GM21825 (cell line): ENCODE results near the gene WDR31.
"Not testable (repeated sequence)": the region's sequence is repeated elsewhere in the genome, so short reads cannot be mapped to it uniquely, and the experiment has no call there.

Source experiments
- ATAC-seq: cut with Tn5 transposase; IDR thresholded peaks from one replicate; pipeline ENCODE4 v1.9.1; 2021; ENCODE audit warnings: mild to moderate bottlenecking, moderate library complexity; ENCODE audit not compliant: unreplicated experiment

The WDR31 gene

DNA sequence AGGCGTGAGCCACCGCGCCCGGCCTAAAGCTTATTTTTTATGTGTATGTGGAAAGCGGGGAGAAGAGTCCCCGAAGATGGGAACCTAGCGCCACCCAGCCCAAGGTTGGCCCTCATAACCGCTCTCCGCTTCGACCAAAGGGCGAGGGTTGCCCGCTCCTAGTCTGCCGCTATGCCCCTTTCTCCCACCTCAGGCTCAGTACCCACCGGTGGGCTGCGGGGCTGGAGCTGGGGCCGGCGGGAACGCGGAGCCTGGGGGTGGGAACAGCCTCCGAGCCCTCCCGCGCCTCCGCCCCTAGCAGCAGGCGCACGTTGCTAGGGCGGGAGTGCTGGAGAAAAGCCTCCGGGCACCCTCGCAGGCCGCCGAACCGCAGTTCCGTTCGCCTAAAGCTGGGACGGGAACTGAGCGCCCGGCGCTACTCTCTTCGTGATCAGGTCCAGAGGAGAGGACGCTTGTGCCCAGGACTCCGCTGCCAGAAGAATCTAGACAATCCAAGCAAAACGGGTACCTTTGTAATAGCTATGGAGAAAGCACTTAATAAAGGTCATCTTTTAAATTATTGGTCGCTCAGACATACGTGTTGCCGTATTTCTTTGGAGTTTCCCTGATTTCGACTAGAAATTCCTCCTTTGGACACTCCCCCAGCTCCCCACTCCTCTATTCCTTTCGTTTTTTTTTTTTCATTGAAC, at the start of gene WDR31:
TSS of gene WDR31 (minus strand) at position 265 of the 689 bp plus-strand sequence. CDS start 8,253 bp downstream, outside the sequence.
- ATAC-seq: peak; percentile 99

DNA sequence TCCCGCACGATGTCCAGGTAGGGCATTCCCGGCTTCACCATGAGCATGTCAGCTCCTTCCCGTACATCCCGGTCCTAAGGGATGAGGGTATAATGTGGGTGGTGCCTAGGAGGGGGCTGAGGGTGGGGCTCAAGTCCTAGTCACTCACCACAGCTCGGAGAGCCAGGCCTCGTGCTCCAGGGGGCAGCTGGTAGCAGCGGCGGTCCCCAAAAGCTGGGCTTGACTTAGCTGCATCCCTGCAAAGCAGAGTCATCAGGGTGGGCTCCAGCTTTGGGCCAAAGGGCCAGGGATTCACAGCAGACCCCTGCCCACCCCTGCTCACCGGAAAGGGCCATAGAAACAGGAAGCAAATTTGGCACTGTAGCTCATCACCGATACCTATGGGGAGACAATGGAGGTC, 49.4 kb upstream of the WDR31 start:
- no peak for ATAC-seq

DNA sequence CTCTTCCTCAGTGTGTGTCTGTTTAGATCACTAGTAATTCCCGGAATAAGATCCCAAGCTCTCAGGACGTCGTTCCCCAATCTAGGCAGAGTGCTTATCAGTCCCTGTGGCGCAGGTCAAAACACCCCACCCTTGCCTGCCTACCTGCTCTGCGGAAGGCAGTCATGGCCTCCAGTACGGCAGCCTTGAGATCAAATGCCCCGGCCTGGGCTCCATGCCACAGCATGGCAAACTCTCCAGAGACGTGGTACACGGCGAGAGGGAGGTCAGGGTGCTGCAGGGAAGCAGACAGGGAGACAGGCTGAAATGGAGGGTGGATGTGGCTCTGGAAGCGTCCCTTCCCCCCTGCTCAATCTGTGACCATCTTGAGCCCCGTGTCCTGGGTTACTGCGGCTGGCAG, 48.8 kb upstream of the WDR31 start:
- ATAC-seq: no peak

DNA sequence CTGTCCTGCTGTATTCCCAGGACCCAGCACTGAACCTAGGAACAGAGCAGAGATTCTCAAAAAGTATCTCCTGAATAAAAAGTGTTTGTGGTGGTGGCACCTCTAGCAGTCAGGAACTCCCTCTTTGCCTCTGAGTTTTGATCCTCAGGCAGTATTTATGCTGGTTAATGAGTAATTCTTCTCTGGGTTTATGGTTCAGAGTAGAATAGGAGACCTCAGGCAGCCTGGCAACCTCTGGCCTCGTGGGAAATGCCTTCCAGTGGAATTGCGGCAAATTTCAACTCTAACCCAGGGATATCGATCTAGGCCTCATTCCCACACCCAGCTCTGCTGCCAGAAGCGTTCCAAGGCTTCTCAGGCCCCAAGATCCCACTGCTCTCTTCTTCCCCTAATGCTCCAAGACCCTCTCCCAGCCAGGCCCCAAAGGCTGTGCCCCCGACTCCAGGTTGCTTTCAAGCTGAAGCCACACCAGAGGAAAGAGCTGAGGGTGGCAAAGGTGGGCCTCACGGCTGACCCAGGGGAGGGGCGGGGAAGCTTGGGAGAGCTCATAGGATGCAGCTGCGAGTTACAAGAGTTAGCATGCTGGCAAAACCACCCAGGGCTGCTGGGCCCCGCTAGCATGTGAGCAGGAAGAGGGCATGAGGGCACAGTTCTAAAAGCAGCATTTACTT, 47.6 kb upstream of the WDR31 start:
- no peak for ATAC-seq

DNA sequence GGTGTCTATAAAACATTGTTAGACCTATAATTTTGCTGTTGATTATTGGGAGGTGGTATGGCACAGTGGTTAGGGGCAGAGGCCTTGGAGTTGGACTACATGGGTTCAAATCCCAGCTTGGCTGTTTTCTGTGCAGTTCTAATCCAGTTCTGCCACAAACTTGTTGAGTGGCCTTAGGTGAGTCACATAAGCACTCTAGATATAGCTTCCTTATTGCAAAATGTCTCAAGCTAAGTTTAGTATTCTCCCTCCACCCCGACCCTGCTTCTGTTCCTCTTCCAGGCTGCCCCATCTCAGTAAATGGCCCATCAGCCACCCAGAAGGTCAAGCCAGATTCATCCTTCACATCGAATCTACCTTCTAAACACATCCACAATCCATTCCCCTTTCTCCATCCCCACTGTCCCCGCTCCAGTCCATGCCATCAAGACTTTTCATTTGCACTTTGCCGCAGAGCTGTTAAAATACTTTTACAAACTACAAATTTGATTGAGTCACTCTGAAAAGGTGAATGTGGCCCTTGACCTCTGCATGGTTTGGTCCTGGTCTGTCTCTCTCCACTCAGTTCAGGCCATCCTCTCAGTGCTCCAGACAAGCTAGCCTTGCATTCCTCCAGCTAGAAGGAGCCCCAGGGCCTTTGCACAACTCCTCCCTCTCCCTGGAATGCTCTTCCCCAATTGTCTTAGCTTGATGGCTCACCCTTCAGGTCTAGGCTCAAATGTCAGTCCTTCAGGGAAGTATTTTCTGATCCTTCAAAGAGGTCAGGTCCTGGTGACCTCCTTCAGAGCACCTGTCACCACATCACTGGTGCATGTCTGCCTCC, 46.7 kb upstream of the WDR31 start:
- no peak for ATAC-seq

DNA sequence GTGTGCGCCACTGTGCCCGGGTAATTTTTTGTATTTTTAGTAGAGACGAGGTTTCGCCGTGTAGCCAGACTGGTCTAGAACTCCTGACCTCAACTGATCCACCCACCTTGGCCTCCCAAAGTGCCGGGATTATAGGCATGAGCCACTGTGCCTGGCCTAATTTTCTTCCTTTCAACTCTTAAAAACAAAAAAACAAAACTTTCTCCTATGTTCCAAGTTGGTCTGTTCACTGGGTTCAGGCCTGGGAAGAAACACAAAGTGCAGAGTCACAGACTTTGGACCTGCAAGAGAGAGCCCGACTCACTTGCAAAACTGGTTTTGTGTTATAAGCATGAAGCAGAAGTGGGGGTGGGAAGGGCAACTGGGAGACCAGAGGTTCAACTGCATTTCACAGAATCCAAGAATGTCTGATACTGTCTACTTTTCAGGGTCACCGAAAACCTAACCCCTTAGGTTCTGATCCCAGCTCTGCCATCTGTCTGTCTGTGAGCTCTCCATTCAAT, 41.9 kb upstream of the WDR31 start:
- ATAC-seq: no peak

DNA sequence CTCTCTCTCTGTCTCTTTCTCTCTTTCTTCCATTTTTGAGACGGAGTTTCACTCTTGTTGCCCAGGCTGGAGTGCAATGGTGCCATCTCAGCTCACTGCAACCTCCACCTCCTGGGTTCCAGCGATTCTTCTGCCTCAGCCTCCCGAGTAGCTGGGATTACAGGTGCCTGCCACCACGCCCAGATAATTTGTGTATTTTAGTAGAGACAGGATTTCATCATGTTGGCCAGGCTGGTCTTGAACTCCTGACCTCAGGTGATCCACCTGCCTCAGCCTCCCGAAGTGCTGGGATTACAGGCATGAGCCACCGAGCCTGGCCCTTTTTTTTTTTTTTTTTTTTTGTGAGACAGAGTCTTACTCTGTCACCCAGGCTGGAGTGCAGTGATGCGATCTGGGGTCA, 41.4 kb upstream of the WDR31 start:
- not testable (repeated sequence) for ATAC-seq

DNA sequence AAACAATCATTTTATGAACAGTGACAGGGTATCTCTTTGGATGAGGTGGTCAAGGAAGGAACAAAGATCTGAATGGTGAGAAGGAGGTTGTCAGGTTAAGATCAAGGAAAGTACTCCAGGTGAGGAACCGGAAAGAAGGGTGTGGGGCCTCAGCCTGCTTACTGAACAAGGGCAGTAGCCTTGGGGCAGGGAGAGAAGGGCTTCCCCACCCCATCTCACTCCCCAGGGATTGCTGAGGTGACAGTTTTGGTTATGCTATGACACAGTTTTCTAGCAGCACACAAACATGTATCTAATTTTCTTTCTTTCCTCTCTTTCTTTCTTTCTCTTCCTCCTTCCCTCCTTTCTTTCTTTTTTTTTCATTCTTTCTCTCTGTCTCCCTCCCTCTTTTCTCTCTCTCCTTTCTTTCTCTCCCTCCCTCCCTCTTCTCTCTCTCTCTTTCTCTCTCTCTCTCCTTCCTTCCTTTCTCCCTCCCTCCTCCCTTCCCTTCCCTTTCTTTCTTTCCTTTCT, 40.8 kb upstream of the WDR31 start:
- ATAC-seq: peak; percentile 71

DNA sequence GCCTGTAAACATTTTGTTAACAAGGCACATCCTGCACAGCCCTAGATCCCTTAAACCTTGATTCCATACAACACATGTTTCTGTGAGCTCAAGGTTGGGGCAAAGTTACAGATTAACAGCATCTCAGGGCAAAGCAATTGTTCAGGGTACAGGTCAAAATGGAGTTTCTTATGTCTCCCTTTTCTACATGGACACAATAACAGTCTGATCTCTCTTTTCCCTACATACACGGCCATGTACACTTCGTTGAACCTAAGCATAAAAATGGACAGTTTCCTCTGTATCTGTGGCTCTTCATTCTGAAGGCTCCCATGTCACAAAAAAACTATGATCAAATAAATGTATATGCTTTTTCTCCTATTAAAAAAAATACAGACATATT, 39.7 kb upstream of the WDR31 start:
- ATAC-seq: not testable (repeated sequence)

DNA sequence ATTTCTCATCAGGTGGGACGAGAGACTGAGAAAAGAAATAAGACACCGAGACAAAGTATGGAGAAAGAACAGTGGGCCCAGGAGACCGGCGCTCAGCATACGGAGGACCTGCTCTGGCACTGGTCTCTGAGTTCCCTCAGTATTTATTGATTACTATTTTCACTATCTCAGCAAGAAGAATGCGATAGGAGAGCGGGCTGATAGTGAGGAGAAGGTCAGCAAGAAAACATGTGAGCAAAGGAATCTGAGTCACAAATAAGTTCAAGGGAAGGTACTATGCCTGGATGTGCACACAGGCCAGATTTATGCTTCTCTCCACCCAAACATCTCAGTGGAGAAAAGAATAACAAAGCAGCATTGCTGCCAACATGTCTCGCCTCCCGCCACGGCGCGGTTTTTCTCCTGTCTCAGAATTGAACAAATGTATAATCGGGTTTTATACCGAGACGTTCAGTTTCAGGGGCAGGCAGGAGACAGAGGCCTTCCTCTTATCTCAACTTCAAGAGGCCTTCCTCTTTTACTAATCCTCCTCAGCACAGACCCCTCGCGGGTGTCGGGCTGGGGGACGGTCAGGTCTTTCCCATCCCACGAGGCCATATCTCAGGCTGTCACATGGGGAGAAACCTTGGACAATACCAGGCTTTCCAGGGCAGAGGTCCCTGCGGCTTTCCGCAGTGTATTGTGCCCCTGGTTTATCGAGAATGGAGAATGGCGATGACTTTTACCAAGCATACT, 39.2 kb upstream of the WDR31 start:
- ATAC-seq: not testable (repeated sequence)

DNA sequence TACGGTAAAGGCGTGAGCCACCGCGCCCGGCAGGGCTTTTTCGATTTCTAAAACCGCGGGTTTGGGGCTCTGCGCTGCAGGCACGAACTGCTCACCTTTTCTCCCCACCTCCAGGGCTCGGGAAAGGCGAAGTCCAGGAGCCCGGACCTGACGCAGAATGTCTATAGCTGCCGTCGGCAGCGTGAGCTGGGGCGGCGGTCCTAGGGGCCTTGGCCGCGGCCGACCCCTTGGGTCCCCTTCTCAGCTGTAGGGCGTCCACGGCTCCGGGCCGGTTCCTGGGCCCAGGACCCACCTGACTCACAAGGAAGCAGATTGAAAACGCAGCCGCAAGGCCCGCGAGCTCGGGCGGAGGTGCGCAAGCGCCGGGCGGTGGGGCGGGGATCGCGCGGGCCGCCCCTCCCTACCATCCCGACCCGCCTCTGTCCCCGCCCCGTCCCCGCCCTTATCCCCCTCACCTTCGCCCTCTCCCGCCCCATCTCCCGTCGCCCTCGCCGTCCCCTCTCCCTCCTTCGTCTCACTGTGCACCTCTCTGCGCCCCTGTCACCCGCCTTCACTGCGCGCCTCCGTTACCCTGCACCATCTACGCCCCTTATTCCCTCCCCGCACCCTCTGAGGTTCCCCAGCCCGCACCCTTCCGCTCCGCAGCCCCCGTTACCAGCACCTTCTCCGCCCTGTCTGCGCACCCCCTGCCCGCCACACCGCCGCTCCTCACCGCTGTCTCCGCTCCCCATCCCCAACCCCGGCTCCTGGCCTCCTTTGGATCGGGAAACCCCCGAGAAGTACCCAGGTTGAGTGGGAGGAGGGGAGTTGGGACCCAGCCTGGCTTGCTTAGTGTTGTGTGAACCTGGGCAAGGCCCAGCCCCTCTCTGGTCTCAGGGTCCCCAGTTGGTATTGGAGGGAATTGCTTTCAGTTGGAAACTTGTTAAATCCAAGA, 36.8 kb upstream of the WDR31 start, which contains the start of gene HDHD3:
TSS of gene HDHD3 (minus strand) at position 353 of the 934 bp plus-strand sequence. CDS start 2,632 bp downstream, outside the sequence.
- ATAC-seq: peak; percentile 63

DNA sequence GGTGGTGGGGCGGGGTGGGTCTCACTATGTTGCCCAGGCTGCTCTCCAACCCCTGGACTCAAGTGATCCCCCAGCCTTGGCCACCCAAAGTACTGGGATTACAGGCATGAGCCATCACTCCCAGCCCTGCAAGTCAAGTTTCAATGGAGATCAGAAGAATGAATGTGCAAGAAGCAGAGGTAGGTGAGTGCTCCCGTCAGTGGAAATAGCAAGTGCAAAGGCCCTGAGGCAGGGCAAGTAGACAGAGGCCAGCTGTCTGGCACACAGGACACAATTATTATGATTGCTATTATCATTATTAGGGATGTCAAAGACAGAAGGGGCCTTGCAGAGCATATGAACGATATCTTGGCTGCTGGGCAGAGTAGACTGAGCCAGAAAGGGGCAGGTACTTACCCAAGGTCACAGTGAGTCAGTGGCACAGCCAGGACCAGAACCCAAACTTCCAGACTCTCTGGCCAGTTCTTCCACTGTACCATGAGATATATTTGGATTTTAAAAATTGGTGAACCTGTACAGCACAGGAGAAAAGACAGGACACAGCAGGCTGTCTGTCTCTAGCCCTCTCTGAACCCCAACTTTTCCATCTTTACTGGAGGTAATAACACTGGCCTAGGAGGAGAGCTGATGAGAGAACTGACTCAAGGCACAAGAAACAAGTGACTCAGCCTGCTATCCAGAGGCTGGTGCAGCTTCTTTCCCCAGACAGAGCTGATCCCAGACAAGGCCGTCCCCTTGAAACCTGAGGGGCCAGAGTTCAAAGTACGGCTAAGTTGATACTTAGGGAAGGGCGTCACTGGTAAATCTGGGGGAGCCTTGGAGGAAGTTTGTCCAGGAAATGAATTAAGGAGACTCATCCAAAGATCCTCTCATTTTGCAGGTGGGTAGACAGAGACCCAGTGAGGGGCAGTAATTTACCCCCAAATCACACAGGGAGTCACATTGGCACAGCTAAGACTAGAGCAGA, 35.3 kb upstream of the WDR31 start:
- no peak for ATAC-seq

DNA sequence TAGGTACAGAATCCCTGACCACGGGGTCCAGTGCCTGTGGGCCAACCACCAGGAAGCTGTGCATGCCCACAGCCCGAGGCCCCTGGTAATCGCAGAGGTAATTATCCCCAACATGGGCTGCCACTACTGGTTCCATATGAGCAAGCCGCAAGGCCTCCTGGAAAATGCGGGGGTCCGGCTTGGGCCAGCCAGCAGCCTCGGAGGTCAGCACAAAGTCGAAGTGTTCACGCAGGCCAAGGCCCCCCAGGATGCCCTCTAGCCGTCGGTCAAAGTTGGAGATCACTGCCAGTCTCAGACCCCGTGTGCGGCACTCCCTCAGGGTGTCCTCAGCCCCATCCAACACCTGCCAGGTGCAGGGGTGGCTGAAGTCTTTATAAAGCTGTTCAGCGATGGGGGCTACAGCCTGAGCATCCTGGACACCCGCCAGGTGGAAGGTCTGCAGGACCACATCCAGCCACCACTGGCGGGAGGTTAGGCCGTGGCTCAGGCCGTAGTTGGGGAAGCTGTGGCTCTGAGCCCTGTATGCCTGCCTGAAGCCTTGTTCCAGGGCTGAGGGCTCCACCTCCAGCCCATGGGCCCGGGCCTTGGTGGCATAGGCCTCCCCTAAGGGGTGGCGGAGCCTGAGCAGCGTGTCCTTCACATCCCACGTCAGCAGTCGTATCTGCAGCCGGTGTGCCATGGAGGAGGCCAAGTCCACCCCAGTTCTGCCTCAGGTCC, 33.8 kb upstream of the WDR31 start:
- ATAC-seq: no peak

DNA sequence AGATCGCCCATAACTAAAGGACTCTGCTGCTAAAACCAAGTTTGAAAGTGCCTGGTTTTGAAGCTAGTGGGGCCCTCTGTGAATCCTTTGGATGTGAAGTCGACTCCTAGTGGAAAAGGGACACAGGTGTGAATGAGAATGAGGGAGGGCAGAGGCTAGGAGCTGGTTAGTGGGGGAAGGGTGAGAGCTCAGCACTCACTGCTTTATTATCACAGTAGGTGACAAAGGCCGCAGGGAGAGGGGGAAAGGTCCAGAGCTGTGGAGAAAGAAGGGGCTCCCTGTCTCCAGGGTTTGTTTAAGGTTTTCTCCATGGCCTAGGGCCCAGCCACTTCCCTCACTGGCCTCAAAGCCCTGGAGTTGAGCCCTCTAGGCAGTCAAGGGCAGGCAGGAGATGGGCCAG, 33.2 kb upstream of the WDR31 start:
- no peak for ATAC-seq

DNA sequence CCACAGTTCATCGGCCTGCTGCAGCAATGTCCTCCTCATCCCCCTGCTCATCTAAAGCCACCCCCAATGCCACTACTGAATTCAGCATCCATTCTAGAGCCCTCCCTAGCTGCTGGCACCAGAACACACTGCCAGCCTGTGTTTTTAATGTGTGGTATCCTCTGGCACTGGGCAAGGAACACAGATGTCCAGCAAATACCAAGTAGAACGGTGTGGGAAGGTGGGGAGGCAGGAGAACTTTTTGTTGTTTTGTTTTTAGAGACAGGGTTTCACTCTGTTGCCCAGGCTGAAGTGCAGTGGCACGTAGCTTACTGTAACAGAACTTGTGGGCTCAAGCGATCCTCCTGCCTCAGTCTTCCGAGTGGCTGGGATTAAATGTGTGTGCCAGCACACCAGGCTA, 32.0 kb upstream of the WDR31 start:
- no peak for ATAC-seq

DNA sequence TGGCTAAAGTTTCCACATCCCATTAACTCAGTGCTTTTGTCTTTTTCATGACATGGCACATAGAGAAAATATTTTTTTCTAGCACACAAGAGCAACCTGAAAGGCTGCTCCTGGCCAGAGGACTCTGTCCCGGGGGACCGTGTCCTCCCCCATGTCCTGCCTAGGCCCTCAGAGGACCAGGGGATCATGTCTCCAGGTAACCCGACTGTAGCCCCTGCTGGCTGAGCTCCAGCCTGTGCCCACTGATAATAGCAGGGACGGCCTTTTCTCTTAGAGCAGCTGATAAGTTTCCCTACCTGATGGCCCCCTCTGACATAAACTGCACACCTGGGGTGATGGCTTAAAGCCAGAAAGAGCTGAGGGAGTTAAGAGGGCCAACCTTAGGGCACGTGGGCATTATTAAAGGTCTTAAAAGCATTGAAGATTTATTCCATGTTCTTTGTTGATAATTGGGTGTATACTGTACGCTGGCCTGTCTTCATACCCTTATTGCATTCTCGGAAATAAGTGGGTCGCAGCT, 30.8 kb upstream of the WDR31 start:
- ATAC-seq: no peak

DNA sequence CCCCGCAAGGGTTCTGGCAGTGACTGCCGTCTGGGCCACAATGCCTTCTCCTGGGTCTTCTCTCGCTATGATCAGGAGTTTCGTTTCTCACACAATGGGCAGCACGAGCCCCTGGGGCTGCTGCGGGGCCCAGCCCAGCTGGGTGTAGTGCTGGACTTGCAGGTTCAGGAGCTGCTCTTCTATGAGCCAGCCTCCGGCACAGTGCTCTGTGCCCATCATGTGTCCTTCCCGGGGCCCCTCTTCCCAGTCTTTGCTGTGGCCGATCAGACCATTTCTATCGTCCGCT, 29.7 kb upstream of the WDR31 start:
- ATAC-seq: no peak
